Measurements from ENCODE around the gene ADPRHL1. TPM values are rescaled to one million over a fixed set of nuclear protein-coding genes. Genes with fewer than 3 reads are reported as not detected.

ADPRHL1 gene
- total RNA-seq, 3 donors from 2014 or later (not counting 1 experiment from before 2014, with no cell fraction given), result 0.56 to 0.93 (median 0.72) TPM

DNA sequence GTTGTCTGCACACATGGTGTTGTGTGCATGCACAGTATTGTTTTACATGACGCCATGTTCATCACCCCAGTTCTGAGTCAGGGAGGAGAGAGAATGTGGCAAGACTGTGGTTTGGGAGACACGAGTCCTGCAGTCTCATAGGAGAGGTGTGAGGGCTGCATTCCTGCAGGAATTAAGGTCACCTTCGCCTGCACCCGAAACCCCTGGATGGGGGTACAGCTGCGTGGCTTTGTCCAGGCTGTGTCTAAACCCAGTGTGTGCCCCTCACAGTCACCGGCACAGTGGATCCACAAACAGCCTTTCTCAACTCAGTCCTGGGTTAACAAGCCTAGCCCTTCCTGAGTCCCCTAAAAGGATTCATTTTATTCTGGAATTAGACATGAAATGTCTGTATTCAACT is 5.7 kb downstream of the ADPRHL1 start:
- no peak overlapping the region for H3K4me3 Mint-ChIP-seq
- intact Hi-C loops (cut with micrococcal nuclease), result no loop called here
- no peak for DNase-seq
- H3K36me3 Mint-ChIP-seq, result no peaks in the 10 kb centered on the region
- TF ChIP-seq, protein P1, sequence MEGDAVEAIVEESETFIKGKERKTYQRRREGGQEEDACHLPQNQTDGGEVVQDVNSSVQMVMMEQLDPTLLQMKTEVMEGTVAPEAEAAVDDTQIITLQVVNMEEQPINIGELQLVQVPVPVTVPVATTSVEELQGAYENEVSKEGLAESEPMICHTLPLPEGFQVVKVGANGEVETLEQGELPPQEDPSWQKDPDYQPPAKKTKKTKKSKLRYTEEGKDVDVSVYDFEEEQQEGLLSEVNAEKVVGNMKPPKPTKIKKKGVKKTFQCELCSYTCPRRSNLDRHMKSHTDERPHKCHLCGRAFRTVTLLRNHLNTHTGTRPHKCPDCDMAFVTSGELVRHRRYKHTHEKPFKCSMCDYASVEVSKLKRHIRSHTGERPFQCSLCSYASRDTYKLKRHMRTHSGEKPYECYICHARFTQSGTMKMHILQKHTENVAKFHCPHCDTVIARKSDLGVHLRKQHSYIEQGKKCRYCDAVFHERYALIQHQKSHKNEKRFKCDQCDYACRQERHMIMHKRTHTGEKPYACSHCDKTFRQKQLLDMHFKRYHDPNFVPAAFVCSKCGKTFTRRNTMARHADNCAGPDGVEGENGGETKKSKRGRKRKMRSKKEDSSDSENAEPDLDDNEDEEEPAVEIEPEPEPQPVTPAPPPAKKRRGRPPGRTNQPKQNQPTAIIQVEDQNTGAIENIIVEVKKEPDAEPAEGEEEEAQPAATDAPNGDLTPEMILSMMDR (IDR thresholded peaks at IDR 0.05), result no peak
- H3K27ac Mint-ChIP-seq, result no peak overlapping the region
- ATAC-seq, result no peak
- H3K9me3 ChIP-seq (ENCODE audit: control insufficient read depth, insufficient read depth, low read length), result no peaks in the 10 kb centered on the region
- WGBS (ENCODE audit: insufficient coverage), result 93% methylated on average over 6 of the region's 6 CpGs
- H3K27me3 ChIP-seq (ENCODE audit: control insufficient read depth, insufficient read depth, low read length), result no peaks in the 10 kb centered on the region
- H3K4me1 ChIP-seq (ENCODE audit: control insufficient read depth, insufficient read depth, low read length), result no peaks in the 10 kb centered on the region
- no peak overlapping the region for H3K27ac ChIP-seq (ENCODE audit: low read length)
- H3K27me3 Mint-ChIP-seq (ENCODE audit: low read depth in 2 of 2), result no peaks in the 10 kb centered on the region
- no peaks in the 10 kb centered on the region for H3K9me3 Mint-ChIP-seq
- no peak overlapping the region for H3K4me3 ChIP-seq (ENCODE audit: low read length)
- no peaks in the 10 kb centered on the region for H3K4me1 Mint-ChIP-seq
- no peaks in the 10 kb centered on the region for H3K36me3 ChIP-seq (ENCODE audit: control insufficient read depth, insufficient read depth, low read length)

GRCh38 chr13:113446488-113446854 is 6.8 kb downstream of the ADPRHL1 start:
- Mint-ChIP-seq H3K9me3 (no peaks in the 10 kb centered on the region), H3K27me3 (ENCODE audit: low read depth in 2 of 2) (no peaks in the 10 kb centered on the region), H3K4me1 (no peaks in the 10 kb centered on the region), H3K4me3 (no peak overlapping the region), H3K27ac (no peak overlapping the region), H3K36me3 (no peaks in the 10 kb centered on the region)
- Histone ChIP-seq H3K27me3 (ENCODE audit: control insufficient read depth, insufficient read depth, low read length) (no peaks in the 10 kb centered on the region), H3K36me3 (ENCODE audit: control insufficient read depth, insufficient read depth, low read length) (no peaks in the 10 kb centered on the region), H3K4me1 (ENCODE audit: control insufficient read depth, insufficient read depth, low read length) (no peaks in the 10 kb centered on the region), H3K9me3 (ENCODE audit: control insufficient read depth, insufficient read depth, low read length) (no peaks in the 10 kb centered on the region), H3K27ac (ENCODE audit: low read length) (no peak overlapping the region), H3K4me3 (ENCODE audit: low read length) (no peak overlapping the region)
- DNase-seq (no peak), ATAC-seq (no peak)
- TF ChIP-seq, protein P1 (IDR thresholded peaks at IDR 0.05), result no peak
- whole genome bisulfite sequencing (ENCODE audit: insufficient coverage), result 90% methylated on average over 8 of the region's 9 CpGs
- intact Hi-C loops (cut with micrococcal nuclease), result no loop called here

- Mint-ChIP-seq H3K4me1 (no peaks in the 10 kb centered on the region), H3K36me3 (no peaks in the 10 kb centered on the region)
Observed at GRCh38 chr13:113445791-113446487, 7.3 kb downstream of the ADPRHL1 start.

More at GRCh38 chr13:113445791-113446487, 7.3 kb downstream of the ADPRHL1 start:
- intact Hi-C loops (cut with micrococcal nuclease), result no loop called here
- TF ChIP-seq, protein P1 (IDR thresholded peaks at IDR 0.05), result no peak
- H3K36me3 ChIP-seq (ENCODE audit: control insufficient read depth, insufficient read depth, low read length), result no peaks in the 10 kb centered on the region
- no peak overlapping the region for H3K27ac Mint-ChIP-seq
- H3K4me3 Mint-ChIP-seq, result no peak overlapping the region
- ATAC-seq (no peak), DNase-seq (no peak)
- 59% methylated on average over 14 of the region's 19 CpGs for WGBS (ENCODE audit: insufficient coverage)
- no peak overlapping the region for H3K4me3 ChIP-seq (ENCODE audit: low read length)
- no peaks in the 10 kb centered on the region for H3K27me3 Mint-ChIP-seq (ENCODE audit: low read depth in 2 of 2)
- H3K4me1 ChIP-seq (ENCODE audit: control insufficient read depth, insufficient read depth, low read length), result no peaks in the 10 kb centered on the region
- no peak overlapping the region for H3K27ac ChIP-seq (ENCODE audit: low read length)
- no peaks in the 10 kb centered on the region for H3K9me3 Mint-ChIP-seq
- no peaks in the 10 kb centered on the region for H3K27me3 ChIP-seq (ENCODE audit: control insufficient read depth, insufficient read depth, low read length)
- no peaks in the 10 kb centered on the region for H3K9me3 ChIP-seq (ENCODE audit: control insufficient read depth, insufficient read depth, low read length)

Data from natural killer cell (primary cell).